Activated CD8-positive, alpha-beta T cell treated with anti-CD3 and anti-CD28 coated beads for 36 hours (primary cell): Measurements from ENCODE around the gene TMEM209. TPM values are rescaled to one million over a fixed set of nuclear protein-coding genes. Genes with fewer than 3 reads are reported as not detected.

Experiments used
- ATAC-seq: fragments of 200-7000 bp; cut with Tn5 transposase; one replicate; pipeline ENCODE4 v1.10.0; 2021; ENCODE audit warnings: mild to moderate bottlenecking, moderate library complexity
- CTCF ChIA-PET: fragments of 350-600 bp; sonication (Branson Sonifier 250); formaldehyde crosslinking; loops from one replicate; lab custom pipeline; 2021; ENCODE audit warnings: antibody characterized with exemption; lab: Charles Lee
- POLR2A ChIA-PET: fragments of 350-600 bp; sonication (Branson Sonifier 250); formaldehyde crosslinking; loops from one replicate; lab custom pipeline; 2021; ENCODE audit warnings: antibody characterized with exemption; lab: Charles Lee
- DNase-seq: peaks from one replicate; pipeline ENCODE4 v3.0.0-alpha.2; 2020
- H3K27ac Mint-ChIP-seq: one replicate; pipeline ENCODE4 v1.8.0; 2021; ENCODE audit warnings: mild to moderate bottlenecking, mixed read lengths
- H3K27me3 Mint-ChIP-seq: one replicate; pipeline ENCODE4 v1.8.0; 2021; ENCODE audit warnings: mixed read lengths
- H3K36me3 Mint-ChIP-seq: one replicate; pipeline ENCODE4 v1.8.0; 2021; ENCODE audit warnings: low read depth, mixed read lengths
- H3K4me1 Mint-ChIP-seq: one replicate; pipeline ENCODE4 v1.8.0; 2021; ENCODE audit warnings: low read depth, mixed read lengths
- H3K4me3 Mint-ChIP-seq: one replicate; pipeline ENCODE4 v1.8.0; 2021; ENCODE audit warnings: mild to moderate bottlenecking, moderate library complexity, mixed read lengths
- H3K9me3 Mint-ChIP-seq: one replicate; pipeline ENCODE4 v1.8.0; 2021; ENCODE audit warnings: mixed read lengths
- CTCF ChIP-seq: fragments of 200-600 bp; IDR thresholded peaks from one replicate; pipeline ENCODE4 v1.8.0; 2022; ENCODE audit warnings: antibody characterized with exemption, mild to moderate bottlenecking
- intact Hi-C: fragments of 100-400 bp; cut with micrococcal nuclease; formaldehyde crosslinking; loops from one replicate; pipeline ENCODE4 v1.10.0; 2022
- total RNA-seq, 2 experiments: library from RNA; stranded (reverse); gene quantifications; one replicate each; pipeline ENCODE4 v1.2.3, GENCODE V29; 2021

TMEM209 gene
- total RNA-seq, 2 experiments from 2014 or later: 36.1 to 45.6 TPM

DNA sequence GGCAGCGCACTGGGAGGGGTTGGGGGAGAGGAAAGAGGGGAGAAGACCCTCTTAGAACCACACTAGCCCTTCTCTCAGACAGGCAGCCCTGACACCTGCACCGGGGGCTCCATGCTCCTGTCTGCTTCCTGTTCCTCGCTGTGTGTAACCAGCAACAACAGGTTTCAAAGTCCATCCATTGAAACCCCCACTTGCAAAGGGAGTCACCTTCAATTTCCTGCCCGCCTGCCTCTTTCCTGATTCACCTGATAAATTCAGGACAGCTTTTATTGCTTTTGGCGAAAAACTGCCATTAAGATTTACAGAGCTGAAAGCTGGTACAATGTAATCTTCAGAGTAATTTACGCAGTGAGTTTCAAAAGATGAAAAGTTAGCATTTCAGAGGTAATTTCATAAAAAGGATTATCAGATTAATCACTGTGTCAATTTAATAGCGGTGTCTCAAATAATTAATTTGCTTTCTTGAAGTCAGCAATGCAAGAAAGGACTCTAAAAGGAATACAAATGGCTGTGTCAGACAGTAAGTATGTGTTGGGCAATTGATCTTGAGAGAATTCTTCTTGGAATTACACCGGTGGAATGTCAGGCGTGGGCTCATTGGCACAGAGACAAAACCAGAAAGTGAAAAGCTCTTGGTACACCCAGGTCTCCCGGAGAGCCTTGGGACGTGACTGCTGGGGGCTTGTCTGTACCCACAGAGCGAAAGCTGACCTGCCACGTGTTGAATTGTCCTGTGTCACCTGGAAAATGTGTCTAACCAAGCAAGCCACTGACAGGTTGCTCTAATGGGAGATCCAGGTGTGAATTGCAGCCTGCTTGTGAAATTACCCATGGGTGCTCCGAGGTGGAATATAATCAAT, 60.7 kb downstream of the TMEM209 start:
- Mint-ChIP-seq H3K27me3 (no peaks in the 10 kb centered on the region), H3K27ac (no peak overlapping the region), H3K36me3 (no peaks in the 10 kb centered on the region), H3K9me3 (no peaks in the 10 kb centered on the region), H3K4me3 (no peak overlapping the region), H3K4me1 (peaks cover 12% of the 10 kb centered on the region)
- TF ChIP-seq CTCF: no peak
- intact Hi-C loops: no loop called here
- ChIA-PET CTCF (no interaction called here), POLR2A (no interaction called here)
- ATAC-seq: no peak
- no peak for DNase-seq

DNA sequence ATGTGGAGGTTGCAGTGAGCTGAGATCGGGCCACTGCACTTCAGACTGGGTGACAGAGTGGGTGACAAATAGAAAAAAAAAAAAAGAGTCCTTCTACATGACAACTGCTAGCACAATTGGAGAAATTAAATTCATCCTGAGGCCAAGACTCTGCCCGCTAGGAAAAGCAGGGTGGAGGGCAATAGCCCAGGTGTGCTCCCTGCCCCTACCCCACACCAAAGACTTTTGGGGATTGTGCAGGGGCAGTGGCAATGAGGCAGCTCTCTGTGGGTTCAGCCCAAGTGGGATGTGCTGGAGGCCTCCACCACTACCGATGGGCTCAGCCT, 61.3 kb downstream of the TMEM209 start:
- no peak overlapping the region for H3K4me3 Mint-ChIP-seq
- H3K4me1 Mint-ChIP-seq: peaks cover 12% of the 10 kb centered on the region
- ATAC-seq: no peak
- no peak for DNase-seq
- ChIA-PET POLR2A (no interaction called here), CTCF (no interaction called here)
- intact Hi-C loops: no loop called here
- H3K27ac Mint-ChIP-seq: no peak overlapping the region
- H3K27me3 Mint-ChIP-seq: no peaks in the 10 kb centered on the region
- TF ChIP-seq CTCF: no peak
- H3K9me3 Mint-ChIP-seq: no peaks in the 10 kb centered on the region
- H3K36me3 Mint-ChIP-seq: no peaks in the 10 kb centered on the region

- ChIA-PET CTCF (no interaction called here), POLR2A (no interaction called here)
- no peak overlapping the region for H3K4me3 Mint-ChIP-seq
- DNase-seq (no peak), ATAC-seq (no peak)
- H3K4me1 Mint-ChIP-seq: peaks cover 12% of the 10 kb centered on the region
- no peaks in the 10 kb centered on the region for H3K27me3 Mint-ChIP-seq
- no peak overlapping the region for H3K27ac Mint-ChIP-seq
- no peak for TF ChIP-seq CTCF
- no peaks in the 10 kb centered on the region for H3K9me3 Mint-ChIP-seq
- no peaks in the 10 kb centered on the region for H3K36me3 Mint-ChIP-seq
- intact Hi-C loops: no loop called here
These were observed 61.9 kb downstream of the TMEM209 start for GRCh38 chr7:130143334-130143732.

GRCh38 chr7:130142654-130143333, 62.4 kb downstream of the TMEM209 start:
- ChIA-PET POLR2A (interaction anchor here (0.5 kb wide), 1 partner anchor 32 kb away, joined by 4 read pairs; no protein-coding TSS in a partner anchor), CTCF (interaction anchor here (1.4 kb wide), 1 partner anchor 80 kb away, joined by 3 read pairs; no protein-coding TSS in a partner anchor)
- H3K4me1 Mint-ChIP-seq: peaks cover 12% of the 10 kb centered on the region
- H3K36me3 Mint-ChIP-seq: no peaks in the 10 kb centered on the region
- ATAC-seq (no peak), DNase-seq (no peak)
- no peak for TF ChIP-seq CTCF
- no peak overlapping the region for H3K27ac Mint-ChIP-seq
- intact Hi-C loops: no loop called here
- H3K9me3 Mint-ChIP-seq: no peaks in the 10 kb centered on the region
- no peak overlapping the region for H3K4me3 Mint-ChIP-seq
- no peaks in the 10 kb centered on the region for H3K27me3 Mint-ChIP-seq
